HG03159 (cell line): Measurements from ENCODE around the gene ITPR2.
A peak's percentile ranks its signal among the peaks of the same experiment; 100 is the strongest.
"Not testable (repeated sequence)": the region's sequence is repeated elsewhere in the genome, so short reads cannot be mapped to it uniquely, and the experiment has no call there.

Source experiments
- ATAC-seq: cut with Tn5 transposase; IDR thresholded peaks from one replicate; pipeline ENCODE4 v1.9.1; 2021; ENCODE audit warnings: mild to moderate bottlenecking, moderate library complexity; ENCODE audit not compliant: unreplicated experiment

Gene ITPR2

DNA sequence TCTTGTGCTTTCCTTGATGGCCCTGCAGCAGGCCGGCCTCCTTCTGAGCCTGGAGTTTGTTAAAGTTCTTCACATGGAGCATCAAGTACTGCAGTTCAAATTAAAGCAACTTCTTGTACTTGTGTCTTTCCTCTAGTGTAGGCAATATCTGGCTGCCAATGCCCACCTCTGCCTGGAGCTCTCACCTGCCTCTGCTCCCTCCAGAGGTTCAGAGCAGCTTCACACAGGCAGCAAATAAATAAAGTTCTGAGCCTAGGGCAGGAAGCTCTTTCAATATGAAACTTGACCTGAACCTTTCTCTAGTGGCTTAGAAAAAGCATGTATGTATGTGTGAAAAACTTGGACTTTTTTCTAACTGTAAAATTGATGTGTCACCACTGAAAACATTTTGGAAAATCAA is 65.9 kb downstream of the ITPR2 start:
- no peak for ATAC-seq

DNA sequence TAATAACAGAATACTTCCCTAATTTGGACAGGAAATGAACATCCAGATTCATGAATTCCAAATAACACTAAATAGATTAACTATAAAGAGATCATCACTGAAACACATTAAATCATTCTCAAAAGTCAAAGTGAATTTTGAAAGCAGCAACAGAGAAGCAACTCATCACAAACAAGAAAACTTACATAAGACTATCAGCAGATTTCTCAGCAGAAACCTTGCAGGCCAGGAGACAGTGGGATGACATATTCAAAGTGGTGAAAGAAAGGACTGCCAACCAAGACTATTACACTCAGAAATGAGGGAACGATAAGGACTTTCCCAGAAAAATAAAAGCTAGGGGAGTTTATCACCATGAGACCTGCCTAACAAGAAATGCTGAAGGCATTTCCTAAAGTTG is 70.8 kb downstream of the ITPR2 start:
- ATAC-seq: no peak

DNA sequence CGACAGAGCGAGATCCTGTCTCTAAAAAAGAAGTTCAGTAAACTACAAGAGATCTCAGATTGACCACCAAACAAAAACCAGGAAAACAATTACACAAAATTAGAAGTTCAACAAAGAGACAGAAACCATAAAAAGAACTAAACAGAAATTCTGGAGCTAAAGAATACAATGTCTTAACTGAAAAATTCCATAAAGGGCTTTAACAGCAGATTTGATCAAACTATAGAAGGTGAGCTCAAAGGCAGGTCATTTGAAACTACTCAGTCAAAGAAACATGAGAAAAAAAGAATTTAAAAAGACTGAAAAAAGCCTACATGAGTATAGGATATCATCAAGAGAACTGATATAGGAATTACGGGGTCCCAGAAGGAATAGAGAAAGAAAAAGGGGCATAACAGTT is 71.2 kb downstream of the ITPR2 start:
- no peak for ATAC-seq

DNA sequence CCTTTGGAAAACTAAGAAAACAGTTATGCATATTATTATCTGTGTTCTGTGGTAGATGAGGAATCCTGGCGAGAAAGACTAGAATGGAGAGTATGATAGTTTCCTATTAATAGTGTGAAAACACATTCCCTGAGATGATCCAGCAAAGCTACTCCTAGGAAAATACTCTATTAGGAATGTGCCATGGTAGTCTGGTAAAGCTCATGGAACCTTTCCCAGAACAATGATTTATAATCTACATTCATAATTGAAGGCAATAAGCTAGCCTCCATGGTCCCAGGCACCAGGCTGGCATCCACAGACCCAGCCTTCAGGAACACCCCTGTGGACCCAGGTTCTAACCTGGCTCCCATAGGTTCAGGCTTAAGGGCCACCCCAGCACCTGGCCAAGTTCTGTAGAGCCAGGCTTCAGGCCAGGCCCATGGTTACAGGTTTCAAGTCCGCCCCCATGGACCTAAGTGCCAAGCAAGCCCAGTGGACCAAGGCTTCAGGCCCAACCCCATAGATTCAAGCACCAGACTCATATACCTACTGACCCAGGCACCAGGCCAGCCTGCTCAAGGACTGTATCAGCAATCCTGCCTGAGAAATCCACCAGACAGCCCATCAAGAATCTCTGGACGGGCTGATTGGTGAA is 72.2 kb downstream of the ITPR2 start:
- ATAC-seq: no peak

DNA sequence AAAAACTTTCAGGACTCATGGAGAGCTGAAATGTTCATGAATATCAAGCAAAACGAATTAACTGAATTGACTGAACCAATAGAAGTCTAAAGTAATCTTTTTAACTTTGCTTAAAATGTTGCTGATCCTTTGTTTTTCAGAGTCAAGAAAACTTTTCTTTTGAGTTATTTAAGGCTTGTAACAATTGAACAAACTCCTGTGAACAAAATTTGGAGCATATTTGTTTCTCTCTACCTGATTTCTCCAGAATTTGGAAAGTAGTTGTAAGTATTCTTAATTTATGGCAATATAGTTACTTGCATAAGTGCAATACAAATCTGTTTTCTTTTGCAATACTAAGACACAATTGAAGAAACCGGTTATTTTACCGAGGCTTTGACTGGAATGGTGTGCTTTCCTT is 77.6 kb downstream of the ITPR2 start:
- not testable (repeated sequence) for ATAC-seq

DNA sequence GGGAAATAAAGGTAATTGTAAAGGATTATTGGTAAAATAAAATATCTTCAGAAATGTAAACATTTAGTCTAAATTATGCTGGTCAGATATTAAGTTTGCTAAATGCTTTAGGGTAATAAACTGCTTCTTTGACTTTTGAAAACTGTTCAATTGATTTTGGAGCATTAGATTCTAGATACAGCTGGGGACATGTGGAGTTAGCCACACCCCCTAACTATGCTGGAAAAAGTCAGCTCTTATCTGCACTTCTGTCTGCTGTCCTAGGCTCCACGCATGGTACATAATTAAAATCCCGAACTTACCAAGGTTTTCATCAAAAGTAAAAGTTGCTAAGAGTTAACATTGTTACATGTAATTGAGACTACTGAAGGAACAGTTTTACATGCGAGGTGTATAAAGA is 78.8 kb downstream of the ITPR2 start:
- no peak for ATAC-seq

DNA sequence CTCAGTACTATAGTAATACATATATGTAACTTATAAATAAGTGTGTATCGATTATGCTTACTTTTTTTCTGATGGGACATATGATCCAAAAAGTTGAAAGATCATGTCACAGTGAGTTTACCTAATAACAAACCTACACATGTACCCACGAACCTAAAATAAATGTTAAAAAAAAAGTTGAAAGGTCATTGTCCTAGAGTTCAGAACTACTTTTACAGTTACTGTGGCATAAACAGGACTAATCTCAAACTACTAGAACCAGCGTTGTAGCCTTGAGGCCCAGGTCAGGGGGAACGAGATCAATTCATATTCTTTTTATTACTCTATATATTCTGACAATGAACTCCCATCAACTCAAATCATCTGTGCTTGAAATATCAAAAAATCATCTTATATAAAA is 81.8 kb downstream of the ITPR2 start:
- ATAC-seq: no peak

DNA sequence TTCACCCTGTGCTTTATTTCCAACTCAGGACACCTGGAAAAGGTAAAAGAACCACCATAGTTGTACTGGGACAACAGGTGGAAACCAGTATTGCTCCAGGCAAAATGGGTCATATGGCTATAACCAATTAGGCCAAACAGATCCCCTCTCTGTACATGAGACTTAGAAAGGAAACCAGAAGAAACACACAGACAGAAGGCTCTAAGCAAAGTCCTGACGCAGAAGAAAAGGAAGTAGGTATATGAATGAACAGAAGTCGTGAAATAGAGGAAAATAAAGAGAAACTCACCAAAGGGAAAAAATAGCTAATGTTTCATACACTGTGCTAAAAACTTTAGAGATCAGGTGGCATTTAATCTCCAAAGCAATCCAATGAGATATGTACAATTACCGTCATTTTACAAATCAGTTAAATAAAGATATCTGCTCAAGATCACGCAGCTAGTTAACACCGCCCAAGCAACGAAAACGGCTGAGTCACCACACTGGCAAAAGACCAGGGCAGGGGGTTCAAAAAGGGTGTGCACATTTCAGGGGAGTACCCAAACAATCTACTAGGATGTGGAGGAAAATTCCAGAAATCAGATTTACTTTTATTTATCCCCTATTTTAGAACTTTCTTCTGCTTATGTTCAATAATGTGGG is 82.3 kb downstream of the ITPR2 start:
- ATAC-seq: peak; percentile 44

DNA sequence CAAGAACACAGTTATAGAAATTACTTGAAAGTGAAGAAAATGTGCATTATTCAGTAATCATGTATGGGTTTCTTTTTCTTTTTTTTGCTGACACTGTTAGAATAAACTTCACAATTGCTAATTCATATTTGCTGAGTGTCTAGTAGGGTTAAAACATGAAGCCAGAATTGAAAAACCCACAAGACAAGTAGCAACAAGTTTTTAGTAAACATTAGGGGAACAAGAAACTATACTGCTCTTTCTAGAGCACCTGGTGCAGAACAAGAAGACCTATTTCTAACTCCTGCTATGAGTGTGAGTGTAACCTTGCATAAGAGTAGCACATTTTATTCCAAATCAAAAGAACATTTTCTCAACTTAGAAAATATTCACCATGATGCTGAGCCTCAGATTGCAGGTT is 83.2 kb downstream of the ITPR2 start:
- ATAC-seq: peak; percentile 83

DNA sequence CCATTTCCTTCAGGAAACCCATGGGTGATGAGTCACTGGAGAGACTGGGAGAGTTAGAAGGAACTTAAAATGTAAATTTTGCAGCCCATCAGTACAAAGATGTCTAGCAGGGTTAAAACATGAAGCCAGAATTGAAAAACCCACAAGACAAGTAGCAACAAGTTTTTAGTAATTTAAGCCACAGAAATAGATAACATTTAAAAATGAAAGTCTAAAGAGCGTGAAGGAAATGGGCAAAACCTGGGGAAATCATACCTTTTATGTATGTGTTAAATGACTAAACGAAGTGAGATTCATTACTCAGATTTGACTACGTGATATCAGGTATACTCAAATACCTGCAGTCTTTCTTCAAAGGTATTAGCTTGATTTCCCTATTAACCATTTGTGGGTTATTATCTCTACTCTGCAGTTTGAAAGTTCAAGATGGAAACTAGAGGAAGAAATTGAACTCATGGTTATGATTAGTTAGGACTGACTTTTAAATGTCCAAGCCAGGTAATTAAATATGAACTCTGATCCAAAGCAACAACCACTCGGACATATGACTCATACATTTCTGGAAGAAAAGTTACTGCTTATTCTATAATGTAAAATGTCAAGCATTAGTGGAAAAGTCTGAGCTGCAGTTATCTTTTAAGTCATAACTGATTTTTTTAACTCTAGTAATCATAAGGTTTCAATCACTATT is 84.1 kb downstream of the ITPR2 start:
- peak; percentile 38 for ATAC-seq

DNA sequence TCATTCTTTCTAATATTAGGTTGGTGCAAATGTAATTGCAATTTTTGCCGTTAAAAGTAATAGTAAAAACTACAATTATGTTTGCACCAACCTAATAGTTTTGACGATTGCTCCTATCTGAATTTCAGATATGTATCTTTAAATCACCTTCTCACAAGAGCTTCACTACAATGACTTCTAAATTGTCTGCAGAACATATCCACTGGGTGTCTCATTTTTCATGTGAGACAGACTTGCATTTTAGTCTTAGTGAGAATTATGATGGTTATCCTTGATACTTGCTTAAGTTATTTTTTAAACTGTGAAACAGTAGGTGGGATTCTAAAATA is 84.6 kb downstream of the ITPR2 start:
- peak; percentile 0 for ATAC-seq

DNA sequence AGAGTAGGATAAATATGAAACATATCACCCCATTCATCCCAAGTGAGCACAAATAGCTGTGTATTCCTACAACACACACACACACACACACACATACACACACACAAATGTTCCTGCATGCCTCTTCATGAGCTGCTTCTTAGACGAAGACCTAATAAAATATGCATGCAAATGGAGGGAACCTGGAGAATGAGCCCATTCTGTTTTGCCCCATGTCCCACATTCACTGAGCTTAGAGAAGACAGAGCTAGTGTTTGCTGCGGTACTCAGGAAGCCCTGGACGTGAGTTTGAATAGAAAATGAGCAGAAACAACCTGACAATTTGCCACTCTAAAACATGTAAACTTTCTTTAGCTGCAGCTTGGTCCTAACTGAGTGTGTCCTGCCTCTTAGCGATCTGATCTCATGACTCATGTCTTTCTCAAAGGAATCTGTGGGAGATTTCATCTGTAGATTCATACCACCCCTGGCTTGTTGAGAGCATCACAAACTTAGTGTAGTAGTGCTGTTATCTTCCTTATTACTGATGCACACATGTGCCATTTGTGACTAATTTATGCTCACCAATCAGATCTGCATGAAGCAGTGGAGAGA is 86.8 kb downstream of the ITPR2 start:
- no peak for ATAC-seq

DNA sequence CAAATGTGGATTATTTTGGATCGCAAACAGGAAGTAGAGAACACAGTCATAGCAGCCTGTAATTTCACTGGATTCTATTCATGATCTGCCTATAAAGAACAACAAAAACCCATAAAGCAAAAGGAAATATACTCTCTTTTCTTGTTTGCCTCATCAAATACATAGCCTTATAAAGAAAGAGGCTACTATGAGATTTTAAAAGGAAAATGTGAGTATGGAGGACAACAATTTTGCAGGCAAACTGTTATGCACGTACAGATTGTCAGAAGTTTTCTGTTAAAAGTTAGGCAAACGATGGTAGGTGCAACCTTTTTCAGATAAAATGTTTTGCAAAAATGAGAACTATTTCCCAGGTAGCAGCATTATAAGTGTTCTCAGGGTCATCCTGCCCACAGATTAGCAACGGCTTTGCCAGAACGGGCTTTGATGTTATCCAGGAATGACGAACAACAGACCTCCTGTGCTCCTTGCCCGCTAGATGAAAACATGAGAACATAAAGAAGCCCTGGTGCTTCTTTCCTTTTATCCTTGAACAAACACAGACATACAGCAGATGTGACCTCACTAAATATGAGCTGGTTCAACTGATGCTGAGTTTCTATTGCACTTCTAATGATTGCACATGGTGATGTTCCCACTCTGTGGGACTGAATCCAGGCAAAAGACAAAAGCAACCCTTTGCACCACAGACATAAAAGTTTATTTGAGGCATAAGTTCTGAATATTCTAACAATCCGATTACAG is 88.1 kb downstream of the ITPR2 start:
- no peak for ATAC-seq

DNA sequence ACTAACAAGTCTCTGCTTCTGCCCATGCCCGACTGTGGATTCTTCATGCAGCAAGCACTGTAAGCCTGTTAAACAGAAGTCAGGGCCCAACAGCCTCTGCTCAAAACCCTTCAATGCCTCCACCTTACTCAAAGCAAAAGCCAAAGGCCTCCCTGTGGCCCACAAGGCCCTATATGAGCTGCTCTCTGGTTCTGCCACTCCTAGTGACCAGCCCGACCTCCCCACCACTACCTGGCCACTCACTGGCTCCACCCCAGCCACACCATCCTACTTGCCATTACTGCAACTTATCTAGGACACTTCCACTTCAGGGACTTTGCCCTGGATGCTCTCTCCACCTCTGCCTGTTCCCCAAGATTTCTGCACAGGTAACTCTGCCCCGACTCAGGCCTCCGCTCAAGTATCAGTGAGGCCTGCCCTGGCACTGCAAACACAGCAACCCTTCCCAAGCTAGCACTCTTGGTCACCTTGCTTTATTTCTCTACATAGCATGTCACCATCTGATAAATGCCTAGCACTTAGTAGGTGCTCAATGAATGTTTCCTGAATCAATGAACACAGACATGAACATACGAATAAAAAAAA is 88.9 kb downstream of the ITPR2 start:
- ATAC-seq: no peak

DNA sequence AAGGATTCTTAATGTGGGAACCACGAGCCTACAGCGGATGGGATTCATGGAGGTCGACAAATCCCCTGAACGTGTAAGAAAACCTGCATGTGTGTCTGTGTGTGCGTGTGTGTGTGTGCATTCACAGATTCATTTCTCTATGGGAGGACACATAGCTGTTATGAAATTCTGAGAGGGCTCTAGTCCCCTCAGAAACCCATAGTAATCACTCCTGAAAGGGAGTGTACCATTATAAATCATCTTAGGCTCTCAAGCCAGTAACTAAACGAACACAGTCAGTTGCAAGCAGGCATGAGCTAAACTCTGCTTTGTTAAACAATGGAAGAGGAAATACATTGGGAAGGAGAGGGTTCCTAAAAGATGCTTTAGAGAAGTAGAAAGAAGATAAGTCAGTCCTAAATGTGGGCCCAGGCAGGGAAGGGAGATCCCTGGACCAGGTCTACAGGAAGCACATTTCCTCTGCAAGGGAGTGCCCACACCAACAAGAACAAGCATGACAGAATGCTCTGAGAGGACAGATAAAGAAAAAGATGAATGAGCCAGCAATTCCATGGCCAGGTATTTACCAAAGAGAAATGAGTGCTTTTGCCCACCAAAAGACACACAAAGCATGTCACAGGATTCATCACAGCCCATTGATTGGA is 91.3 kb downstream of the ITPR2 start:
- no peak for ATAC-seq

DNA sequence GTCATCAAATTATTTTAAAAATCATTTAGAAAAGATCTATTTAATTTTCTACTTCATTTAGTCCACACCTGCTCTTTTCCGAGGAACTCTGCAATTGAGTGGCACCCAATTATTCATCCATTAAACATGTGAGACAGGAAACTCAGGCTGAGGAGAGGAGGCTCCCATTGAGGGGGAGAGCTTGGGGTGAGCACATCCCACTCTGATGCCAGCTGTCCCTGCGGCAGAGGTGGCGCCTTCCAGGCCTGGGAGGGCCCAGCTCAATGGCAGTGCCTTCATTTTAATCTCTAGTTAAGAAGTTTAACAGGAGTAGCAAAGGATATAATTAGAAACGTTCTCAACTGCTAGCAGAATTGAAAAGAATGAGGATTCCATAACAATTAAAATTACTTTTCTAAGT is 92.0 kb downstream of the ITPR2 start:
- ATAC-seq: no peak

DNA sequence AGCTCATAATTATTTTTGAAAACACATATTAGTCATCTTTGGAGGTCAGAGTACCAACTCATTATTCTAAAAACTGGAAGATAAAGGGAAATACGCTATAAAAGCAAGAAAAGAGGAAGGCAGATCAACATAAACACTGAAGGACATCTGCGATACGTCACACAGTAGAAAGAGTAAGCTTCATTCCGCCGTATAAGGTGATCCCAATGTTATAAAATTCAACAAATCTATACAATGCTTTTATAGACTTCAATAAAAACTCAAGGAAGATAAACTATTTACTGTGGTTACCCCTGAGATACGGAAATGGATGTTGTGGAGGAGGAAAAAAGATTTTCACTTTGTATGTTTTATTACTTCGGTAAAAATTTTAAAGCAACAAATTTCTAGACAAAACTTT is 92.6 kb downstream of the ITPR2 start:
- ATAC-seq: no peak

DNA sequence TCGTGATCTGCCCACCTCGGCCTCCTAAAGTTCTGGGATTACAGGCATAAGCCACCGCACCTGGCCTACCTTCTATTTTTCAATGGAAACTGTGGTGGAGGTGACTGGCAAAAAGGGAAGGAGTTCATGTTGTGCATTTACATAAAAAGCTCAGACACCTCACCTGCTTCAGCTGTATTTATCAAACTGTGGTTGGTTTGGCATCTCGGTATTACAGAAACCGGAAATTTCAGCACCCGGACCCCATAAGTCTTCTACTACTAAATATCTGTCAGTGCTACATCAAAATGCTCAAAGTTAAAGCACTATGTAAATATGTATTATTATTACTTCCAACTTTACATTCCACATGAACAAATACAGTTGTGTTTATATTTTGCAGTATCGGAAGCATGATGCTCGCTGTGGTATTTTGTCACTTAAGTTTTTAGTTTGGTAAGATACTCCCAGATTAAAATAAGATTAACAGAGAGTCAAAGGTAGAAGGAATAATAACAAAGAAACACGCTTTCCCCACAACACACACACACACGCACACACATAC is 95.4 kb downstream of the ITPR2 start:
- no peak for ATAC-seq

DNA sequence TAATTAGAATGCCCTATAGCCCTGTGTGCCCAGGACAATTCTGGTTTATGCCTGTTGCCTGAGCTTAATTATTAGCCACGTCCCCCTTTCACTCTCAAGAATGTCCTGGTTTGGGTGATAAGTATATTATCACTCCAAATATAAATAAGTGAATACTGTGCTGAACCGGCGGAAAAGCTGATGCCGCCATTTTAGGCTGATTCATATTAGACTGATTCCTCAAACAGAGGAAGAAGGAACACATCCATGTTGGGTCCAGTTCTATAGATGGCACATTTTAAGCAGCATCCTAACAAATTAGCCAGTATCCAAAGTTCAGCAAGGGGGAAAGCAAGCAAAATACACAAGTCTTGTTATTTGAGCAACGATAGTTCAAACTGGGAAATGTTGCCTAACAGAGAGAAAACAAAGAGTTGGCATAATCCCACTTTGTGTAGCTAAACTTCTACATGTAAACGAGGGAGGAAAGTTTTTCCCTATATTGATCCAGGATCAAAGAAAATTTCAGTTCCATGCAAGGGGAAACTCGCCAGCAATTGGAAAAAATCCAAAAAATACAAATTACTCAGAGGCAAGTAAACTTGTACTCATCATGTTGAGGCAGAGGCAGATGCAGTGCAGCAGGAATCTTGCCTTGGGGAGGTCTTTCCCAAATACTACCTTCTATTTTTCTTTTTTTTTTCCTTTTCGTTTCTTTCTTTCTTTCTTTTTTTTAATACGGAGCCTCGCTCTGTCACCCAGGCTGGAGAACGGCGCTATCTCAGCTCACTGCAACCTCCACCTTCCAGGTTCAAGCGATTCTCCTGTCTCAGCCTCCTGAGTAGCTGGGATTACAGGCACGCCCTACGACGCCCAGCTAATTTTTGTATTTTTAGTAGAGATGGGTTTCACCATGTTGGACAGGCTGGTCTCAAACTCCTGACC is 96.2 kb downstream of the ITPR2 start:
- ATAC-seq: no peak
